ENCODE measurements around the gene TENM3. TPM values are rescaled to one million over a fixed set of nuclear protein-coding genes. Genes with fewer than 3 reads are reported as not detected.

The TENM3 gene
- total RNA-seq, 2 experiments from 2014 or later: not detected

- no peaks in the 10 kb centered on the region for H3K36me3 Mint-ChIP-seq (ENCODE audit: low read depth)
- no peak for TF ChIP-seq CTCF (IDR thresholded peaks at IDR 0.05)
- H3K27ac Mint-ChIP-seq: no peak overlapping the region
- H3K27me3 Mint-ChIP-seq: peaks cover 7% of the 10 kb centered on the region
- H3K4me3 Mint-ChIP-seq: no peak overlapping the region
- H3K4me1 Mint-ChIP-seq (ENCODE audit: low read depth): no peaks in the 10 kb centered on the region
- H3K9me3 Mint-ChIP-seq: peaks cover 6% of the 10 kb centered on the region
- ATAC-seq: no peak
- CTCF ChIA-PET: no interaction called here
- no peak for DNase-seq
- intact Hi-C loops (cut with micrococcal nuclease): no loop called here
- POLR2A ChIA-PET: no interaction called here
Observed at GRCh38 chr4:182245541-182246215, 2.5 kb downstream of the TENM3 start.

GRCh38 chr4:182246401-182247205, 3.4 kb downstream of the TENM3 start:
- Mint-ChIP-seq H3K9me3 (peaks cover 6% of the 10 kb centered on the region), H3K36me3 (ENCODE audit: low read depth) (no peaks in the 10 kb centered on the region), H3K27me3 (peaks cover 7% of the 10 kb centered on the region), H3K4me1 (ENCODE audit: low read depth) (no peaks in the 10 kb centered on the region), H3K4me3 (no peak overlapping the region), H3K27ac (no peak overlapping the region)
- intact Hi-C loops (cut with micrococcal nuclease): no loop called here
- DNase-seq (no peak), ATAC-seq (no peak)
- no peak for TF ChIP-seq CTCF (IDR thresholded peaks at IDR 0.05)
- POLR2A ChIA-PET: no interaction called here
- CTCF ChIA-PET: no interaction called here

GRCh38 chr4:182248295-182248694, 5.1 kb downstream of the TENM3 start:
- ATAC-seq (no peak), DNase-seq (no peak)
- Mint-ChIP-seq H3K4me3 (no peak overlapping the region), H3K4me1 (ENCODE audit: low read depth) (no peaks in the 10 kb centered on the region), H3K9me3 (peaks cover 3% of the 10 kb centered on the region), H3K27ac (no peak overlapping the region), H3K36me3 (ENCODE audit: low read depth) (no peaks in the 10 kb centered on the region), H3K27me3 (peaks cover 7% of the 10 kb centered on the region)
- ChIA-PET POLR2A (no interaction called here), CTCF (no interaction called here)
- intact Hi-C loops (cut with micrococcal nuclease): no loop called here
- no peak for TF ChIP-seq CTCF (IDR thresholded peaks at IDR 0.05)

GRCh38 chr4:182250446-182250845, 7.2 kb downstream of the TENM3 start:
- Mint-ChIP-seq H3K4me1 (ENCODE audit: low read depth) (no peaks in the 10 kb centered on the region), H3K36me3 (ENCODE audit: low read depth) (no peaks in the 10 kb centered on the region), H3K9me3 (peaks cover 3% of the 10 kb centered on the region), H3K27me3 (peaks cover 6% of the 10 kb centered on the region), H3K4me3 (no peak overlapping the region), H3K27ac (no peak overlapping the region)
- CTCF ChIA-PET: no interaction called here
- ATAC-seq (no peak), DNase-seq (no peak)
- intact Hi-C loops (cut with micrococcal nuclease): no loop called here
- no peak for TF ChIP-seq CTCF (IDR thresholded peaks at IDR 0.05)
- POLR2A ChIA-PET: no interaction called here

- POLR2A ChIA-PET: no interaction called here
- Mint-ChIP-seq H3K4me1 (ENCODE audit: low read depth) (no peaks in the 10 kb centered on the region), H3K27ac (no peak overlapping the region), H3K4me3 (no peak overlapping the region), H3K9me3 (peaks cover 3% of the 10 kb centered on the region), H3K27me3 (peaks cover 6% of the 10 kb centered on the region), H3K36me3 (ENCODE audit: low read depth) (no peaks in the 10 kb centered on the region)
- TF ChIP-seq CTCF (IDR thresholded peaks at IDR 0.05): no peak
- CTCF ChIA-PET: no interaction called here
- ATAC-seq: no peak
- intact Hi-C loops (cut with micrococcal nuclease): no loop called here
- no peak for DNase-seq
Observed at GRCh38 chr4:182251116-182251515, 7.9 kb downstream of the TENM3 start.

All from activated CD8-positive, alpha-beta T cell treated with anti-CD3 and anti-CD28 coated beads for 36 hours (primary cell).